ENCODE results near the gene ZNF787. TPM values are rescaled to one million over a fixed set of nuclear protein-coding genes. Genes with fewer than 3 reads are reported as not detected.

The ZNF787 gene
- polyA plus RNA-seq, 1 of the 3 experiments (the other 2 are of a cell fraction), result 16.0 TPM

- ChIA-PET POLR2A (interaction anchor here (0.6 kb wide), 1 partner anchor 264 kb away, joined by 3 read pairs; no protein-coding TSS in a partner anchor), CTCF (interaction anchor here (0.6 to 6.6 kb wide), 51 partner anchors 9 to 275 kb away, joined by 3 to 91 read pairs (median 5); partner anchors contain the start of genes GALP, ZNF444, ZNF787 and ZSCAN5C)
- no peak overlapping the region for H3K9ac ChIP-seq
- H3K4me2 ChIP-seq, result no peak overlapping the region
- no peak overlapping the region for H3K4me3 ChIP-seq (ENCODE audit: low read depth in 2 of 2, low read length in 1 of 2)
- no peaks in the 10 kb centered on the region for H3K9me3 ChIP-seq
- no peaks in the 10 kb centered on the region for H4K20me1 ChIP-seq (ENCODE audit: insufficient read depth)
- H3F3A ChIP-seq (replicated peaks; ENCODE audit: insufficient read depth), result no peaks in the 10 kb centered on the region
- no peak overlapping the region for H3K27ac ChIP-seq (ENCODE audit: low read depth in 2 of 2, low read length in 1 of 2)
- no peaks in the 10 kb centered on the region for H3K79me2 ChIP-seq (ENCODE audit: insufficient read depth)
- no peak overlapping the region for H2AFZ ChIP-seq (ENCODE audit: low read depth)
- H3K4me1 ChIP-seq (ENCODE audit: control insufficient read depth in 1 of 2, insufficient read depth in 2 of 2, low read depth in 1 of 2, low read length in 1 of 2), result peaks cover 0 to 6% of the 10 kb centered on the region in 2 experiments; a peak in 1 of 4 replicates
- H3K36me3 ChIP-seq (replicated peaks in 1 of 2; ENCODE audit: control insufficient read depth in 1 of 2, insufficient read depth in 2 of 2, low read length in 1 of 2), result no peaks in the 10 kb centered on the region
- 7% methylated on average over 5 of the region's 5 CpGs for WGBS (ENCODE audit: low lambda C conversion rate)
- TF ChIP-seq FOXJ3 (CRISPR knock-in tag; IDR thresholded peaks at IDR 0.05) (no peak), YY1 (IDR thresholded peaks at IDR 0.05; ENCODE audit: low read depth) (no peak), MAX (IDR thresholded peaks at IDR 0.05; ENCODE audit: low read depth) (no peak), NFIC (IDR thresholded peaks at IDR 0.05; ENCODE audit: borderline replicate concordance) (no peak), RCOR1 (IDR thresholded peaks at IDR 0.05; ENCODE audit: low read length) (no peak), JUND (IDR thresholded peaks at IDR 0.05) (no peak), USF2 (IDR thresholded peaks at IDR 0.05; ENCODE audit: borderline replicate concordance, low read depth, low read length) (no peak), RAD21 (IDR thresholded peaks at IDR 0.05; ENCODE audit: low read length) (peak; percentile 87), FOXM1 (IDR thresholded peaks at IDR 0.05; ENCODE audit: low read depth) (no peak), TAF1 (IDR thresholded peaks at IDR 0.05; ENCODE audit: borderline replicate concordance, low read depth, low read length) (no peak), NRF1 (IDR thresholded peaks at IDR 0.05; ENCODE audit: low read depth, low read length) (no peak), EZH2phosphoT487 (IDR thresholded peaks at IDR 0.05; ENCODE audit: borderline replicate concordance, low read depth) (no peak), PBX3 (IDR thresholded peaks at IDR 0.05) (no peak), RXRA (IDR thresholded peaks at IDR 0.05; ENCODE audit: borderline replicate concordance, low read depth) (no peak), TCF12 (IDR thresholded peaks at IDR 0.05) (no peak), IRF3 (IDR thresholded peaks at IDR 0.05; ENCODE audit: low read depth, low read length) (no peak), SMC3 (IDR thresholded peaks at IDR 0.05; ENCODE audit: low read depth, low read length) (peak; percentile 71), CTCF (IDR thresholded peaks at IDR 0.05) (peak; percentile 86), ELF1 (IDR thresholded peaks at IDR 0.05) (no peak), FOSL2 (IDR thresholded peaks at IDR 0.05; ENCODE audit: borderline replicate concordance, low read depth) (no peak)
- no peaks in the 10 kb centered on the region for H3K27me3 ChIP-seq (ENCODE audit: insufficient read depth)
- no peaks in the 10 kb centered on the region for H3K9me2 ChIP-seq
- DNase-seq, result peak; percentile 74
These were observed 44.6 kb downstream of the ZNF787 start for GRCh38 chr19:56076498-56076897.

All from SK-N-SH (cell line).